ENCODE measurements around the gene SLC2A4.

The SLC2A4 gene

DNA sequence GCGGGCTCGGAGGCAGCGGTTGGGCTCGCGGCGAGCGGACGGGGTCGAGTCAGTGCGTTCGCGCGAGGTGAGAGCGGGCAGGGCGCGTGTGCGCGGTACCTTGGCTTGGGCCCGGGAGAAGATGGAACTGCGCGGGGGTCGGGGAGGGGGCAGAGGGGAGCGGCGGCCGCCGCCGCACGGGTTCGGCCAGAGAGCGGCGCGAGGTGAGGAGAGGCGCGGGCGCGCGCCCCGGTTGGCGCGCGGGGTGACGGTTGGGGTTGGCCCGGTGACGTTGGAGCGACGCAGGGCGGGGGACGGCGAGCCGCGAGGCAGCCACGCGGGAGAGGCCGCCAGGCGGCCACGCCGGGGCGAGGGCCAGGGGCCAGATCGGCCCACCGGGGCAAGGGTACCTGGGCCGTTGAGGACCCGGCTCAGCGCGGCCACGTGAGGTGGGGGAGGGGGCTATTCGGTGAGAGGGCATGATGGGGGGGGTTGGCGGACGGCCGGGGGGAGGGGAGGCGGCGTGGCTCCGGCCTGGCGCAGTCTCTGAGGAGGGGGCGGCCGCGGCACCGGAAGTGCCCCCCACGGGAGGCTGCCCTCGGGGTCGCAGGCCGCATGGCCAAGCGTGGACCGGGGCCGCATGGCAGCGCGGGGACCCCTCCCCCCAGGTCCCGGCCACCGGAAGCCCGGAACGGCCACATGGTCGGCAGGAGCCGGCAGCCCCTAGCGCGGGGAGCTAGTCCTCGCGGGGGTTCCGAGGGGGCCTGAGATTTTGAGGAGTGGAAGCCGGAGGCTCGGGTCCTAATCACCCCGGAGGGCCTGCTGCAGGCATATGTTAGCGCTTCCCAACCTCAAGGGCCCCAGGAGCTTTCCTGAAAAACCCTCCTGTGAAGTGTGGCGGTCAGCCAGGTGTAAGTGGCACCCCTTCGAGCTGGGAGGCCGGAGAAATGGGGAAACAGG, 26.4 kb downstream of the SLC2A4 start:
- DNase-seq, result peak; percentile 48

DNA sequence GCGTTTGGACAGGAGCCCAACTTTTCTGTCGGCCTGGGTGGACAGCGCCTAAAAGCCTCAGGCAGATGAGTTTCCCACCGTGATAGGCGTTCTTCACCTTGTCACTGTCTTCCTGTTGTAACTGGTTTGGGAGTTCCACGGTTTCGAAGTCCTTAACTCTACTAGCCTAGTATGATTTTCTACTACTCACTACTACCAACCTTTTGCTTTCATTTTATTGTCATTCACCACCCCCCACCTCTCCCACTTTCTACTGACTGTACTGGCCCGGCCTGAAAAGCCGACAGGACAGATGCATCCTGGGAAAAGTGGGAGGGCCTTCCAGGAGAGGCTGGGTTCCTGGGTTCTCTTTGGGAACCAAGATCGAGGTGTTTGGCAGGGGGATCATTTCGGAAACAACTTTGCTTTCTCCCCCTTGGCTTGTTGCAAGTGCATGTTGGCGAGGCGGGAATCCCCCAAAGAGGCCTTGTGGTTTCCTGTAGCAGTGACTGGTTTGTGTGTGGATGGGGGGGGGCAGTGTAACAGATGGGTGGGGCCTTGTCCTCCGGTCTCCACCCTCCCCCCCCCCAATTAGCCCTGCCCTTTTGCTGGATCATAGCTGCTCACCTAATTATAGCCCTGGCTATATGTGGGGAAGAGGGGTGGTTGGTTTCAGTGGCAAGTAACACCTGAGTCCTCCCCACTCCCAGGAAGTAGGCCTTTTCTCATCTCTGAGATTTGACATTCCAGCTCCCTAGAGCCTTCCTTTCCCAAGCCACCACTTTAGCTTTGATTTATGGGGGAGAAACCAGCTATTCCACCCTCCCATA, 27.3 kb downstream of the SLC2A4 start:
- peak; percentile 84 for DNase-seq

DNA sequence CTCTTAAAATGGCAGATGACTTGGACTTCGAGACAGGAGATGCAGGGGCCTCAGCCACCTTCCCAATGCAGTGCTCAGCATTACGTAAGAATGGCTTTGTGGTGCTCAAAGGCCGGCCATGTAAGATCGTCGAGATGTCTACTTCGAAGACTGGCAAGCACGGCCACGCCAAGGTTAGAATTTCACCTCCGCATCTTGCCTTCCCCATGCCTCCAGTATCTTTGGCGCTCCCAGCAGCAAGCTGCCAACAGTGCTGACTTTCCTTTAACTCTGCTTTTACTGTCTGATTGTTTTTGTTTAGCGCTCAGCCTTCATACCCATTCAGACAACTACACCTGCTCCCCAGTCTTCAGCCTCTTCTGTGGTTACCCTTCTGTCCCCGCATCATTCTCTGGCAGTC, 28.1 kb downstream of the SLC2A4 start:
- no peak for DNase-seq

DNA sequence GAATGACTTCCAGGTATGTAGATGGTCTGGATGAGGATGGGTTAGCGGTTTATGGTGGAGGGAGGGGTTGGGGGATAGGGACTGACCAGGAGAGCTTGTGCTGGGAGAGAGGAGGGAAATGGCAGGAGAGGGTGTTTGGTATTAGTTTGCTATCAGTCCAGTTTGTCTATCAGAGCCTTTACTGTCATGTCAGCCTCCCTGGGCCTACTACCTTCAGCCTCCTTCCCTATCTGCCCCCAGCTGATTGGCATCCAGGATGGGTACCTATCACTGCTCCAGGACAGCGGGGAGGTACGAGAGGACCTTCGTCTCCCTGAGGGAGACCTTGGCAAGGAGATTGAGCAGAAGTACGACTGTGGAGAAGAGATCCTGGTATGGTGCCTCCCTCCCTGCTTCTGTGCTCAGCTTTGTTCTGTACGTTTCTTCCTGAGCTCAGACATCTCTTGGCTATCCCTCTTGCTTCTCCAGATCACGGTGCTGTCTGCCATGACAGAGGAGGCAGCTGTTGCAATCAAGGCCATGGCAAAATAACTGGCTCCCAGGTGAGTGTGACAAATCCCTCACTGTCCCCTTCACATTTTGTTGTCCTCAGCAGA, 29.7 kb downstream of the SLC2A4 start:
- no peak for DNase-seq

DNA sequence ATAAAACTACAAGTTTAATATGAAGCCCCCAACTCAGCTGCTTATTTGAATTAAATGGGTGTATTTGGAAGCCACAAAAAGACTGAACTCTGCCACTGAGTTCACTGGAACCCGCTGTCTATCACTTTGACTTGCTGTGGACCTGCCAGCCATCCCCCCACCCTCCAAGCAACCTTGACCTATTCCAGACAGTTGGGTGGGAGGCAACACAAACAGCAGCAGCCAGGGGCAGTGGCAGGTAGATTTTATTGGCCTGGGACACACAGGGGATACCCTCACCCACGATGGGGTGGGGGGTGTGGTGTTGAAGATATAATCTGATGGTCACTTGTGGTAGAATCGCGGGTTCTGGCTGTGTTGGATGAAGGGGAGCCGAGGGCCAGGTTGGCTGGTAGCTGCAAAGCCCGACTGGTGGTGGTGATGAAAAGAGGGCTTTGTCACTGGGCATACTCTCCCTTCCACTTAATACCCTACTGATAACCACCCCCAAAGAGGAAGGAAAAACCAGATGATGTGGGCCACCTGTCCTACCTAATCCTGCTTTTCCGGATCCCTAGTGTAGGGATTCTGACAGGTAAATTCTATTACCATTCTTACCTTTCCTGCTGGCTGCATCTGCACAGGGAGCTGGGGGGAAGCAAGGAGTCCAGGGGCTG, 31.0 kb downstream of the SLC2A4 start:
- no peak for DNase-seq

DNA sequence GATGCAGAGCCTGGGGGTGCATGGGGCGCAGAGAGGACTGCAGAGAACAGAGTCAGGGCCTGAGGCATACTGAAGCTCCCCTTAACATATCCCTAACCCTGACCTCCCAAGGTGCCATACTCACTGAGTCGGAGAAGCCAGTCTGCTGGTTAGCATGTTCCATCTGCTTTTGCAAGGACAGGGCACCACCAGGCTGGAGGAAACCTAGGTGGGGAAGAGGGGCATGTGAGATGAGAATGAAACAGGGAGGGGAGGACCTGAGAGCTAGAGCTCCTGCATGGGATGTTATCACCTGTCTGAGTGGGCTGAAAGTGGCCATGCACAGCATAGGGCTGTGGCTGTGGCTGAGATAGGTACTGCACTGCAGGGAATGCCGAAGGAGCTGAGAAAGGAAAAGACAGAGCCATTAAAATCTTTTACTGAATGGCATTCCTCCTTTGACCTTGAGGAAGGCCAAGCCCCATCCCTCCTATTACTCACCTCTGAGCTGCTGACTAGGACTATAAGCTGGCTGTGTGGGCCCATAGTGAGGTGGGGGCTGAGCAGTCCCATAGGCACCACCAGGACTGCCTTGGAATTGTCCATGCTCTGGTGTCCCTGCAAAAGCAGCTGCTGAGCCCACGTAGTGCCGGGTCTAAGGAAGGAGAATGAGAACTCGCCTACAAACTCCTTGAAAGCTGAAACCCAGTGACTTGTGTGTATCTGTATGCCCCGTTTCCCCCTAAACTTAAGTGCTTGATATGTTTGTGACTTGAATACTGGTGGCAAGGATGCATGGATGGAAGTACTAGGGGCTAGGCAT, 31.8 kb downstream of the SLC2A4 start:
- no peak for DNase-seq

DNA sequence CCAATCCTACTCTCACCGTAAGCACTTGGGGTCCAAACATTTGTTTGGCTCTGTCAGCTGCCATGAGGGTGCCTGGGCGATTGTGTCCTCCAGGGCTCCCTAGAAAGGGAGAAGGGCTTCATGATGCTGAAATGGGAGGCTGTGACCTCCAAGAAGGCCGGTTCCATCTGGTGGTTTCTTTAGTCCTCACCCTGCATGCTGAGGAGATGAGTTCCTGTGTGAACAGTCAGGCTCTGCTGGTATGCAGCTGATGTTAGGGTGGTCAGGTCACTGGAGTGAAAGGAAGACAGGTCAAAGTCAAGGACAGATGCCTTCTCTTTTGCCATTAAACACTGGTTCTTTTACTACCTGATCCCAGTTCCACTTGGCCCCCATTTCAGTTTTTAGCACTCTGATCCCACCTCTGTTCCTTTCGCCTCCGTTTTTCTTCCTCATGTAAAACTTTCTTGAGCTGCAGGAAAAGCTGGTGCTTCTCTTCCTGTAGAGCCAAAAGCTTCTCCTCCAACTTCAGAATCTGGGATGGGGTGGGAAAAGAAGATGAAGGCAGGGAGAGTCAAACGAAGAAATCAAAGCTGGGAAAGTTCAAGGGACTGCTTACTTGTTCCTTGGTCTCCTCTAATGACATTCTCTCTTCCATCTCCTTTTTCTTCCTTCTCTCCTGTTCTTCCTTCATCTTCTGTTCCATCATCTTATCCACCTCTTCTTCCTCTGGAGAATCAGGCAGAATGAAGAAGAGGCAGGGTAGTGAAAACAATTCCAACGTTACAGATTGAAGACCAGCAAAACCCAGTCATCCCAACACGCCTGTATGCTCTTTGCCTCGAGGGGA, 32.6 kb downstream of the SLC2A4 start:
- DNase-seq, result no peak

DNA sequence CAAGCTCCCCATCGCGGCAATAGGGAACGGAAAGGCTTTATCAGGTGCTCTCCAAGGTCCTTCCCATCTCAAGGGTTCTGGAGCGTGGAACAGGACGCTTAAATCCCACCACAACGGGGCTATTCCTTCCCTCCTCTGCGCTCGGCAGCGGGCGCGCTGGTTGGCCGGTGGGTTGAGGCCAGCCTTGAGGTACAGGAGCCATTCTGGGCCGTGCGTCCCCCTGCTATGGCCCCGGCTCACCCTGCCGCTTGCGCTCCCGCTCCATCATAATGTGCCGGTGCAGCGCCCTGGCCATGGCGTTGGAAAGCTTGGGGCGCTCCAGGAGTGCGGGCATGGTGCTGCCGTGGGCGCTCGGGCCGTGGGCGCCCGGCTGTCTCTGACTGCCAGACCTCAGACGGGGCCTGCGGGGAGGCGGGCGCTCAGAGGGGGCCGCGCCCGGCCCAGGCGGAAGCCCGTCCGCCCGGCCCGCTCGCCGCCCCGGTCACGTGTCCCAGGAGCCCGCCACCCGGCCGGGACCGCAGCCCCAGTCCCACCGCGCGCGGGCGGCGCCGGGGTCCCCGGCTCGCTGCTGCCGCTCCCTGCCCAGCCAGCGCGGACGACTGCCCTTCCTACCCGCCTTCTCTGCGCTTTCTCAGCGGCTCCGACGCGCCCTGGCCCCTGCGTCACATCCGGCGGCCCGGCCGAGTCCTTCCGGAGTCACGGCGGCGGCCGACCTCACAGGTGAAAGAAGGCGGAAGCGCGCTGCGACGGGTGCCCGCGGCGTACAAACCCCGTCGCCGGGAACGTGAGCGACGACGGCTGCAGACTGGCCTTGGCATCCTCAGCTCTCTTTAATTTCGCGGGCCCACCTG, 33.4 kb downstream of the SLC2A4 start, which contains the start of gene GPS2:
GPS2 (minus strand) TSS at position 642 of the 851 bp plus-strand sequence; CDS start at position 334, 308 bp downstream.
- peak; percentile 93 for DNase-seq

DNA sequence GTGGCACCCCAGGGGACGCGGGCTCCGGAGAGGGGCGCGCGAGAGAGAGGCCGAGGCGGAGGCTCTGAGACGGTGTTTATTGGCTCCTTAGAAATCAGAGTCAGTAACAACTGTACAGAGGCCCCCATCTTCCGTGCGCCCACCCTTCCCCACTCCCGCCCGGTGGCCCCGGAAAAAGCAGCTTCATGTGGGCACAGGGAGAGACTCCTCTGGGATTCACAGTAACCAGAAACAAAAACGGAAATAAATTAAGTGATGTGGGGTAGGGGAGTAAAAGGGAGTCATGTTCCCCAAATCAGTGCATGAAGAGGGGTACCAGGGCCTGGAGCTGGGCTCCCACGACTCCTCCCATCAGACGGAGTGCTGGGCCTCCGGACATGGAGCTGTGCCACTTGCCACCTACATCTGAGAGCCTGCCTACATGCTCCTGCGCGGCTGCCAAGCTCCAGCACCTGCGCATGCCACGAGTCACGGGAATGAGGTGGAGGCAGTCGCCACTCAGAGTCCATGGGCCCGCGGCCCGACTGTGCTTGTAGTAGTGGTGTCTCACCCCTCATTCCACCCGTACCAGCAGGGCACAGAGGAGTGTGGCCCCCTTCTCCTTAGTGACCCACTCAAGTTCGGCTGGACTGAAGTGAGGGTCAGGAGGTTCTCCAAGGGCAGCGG, 34.2 kb downstream of the SLC2A4 start:
- no peak for DNase-seq

DNA sequence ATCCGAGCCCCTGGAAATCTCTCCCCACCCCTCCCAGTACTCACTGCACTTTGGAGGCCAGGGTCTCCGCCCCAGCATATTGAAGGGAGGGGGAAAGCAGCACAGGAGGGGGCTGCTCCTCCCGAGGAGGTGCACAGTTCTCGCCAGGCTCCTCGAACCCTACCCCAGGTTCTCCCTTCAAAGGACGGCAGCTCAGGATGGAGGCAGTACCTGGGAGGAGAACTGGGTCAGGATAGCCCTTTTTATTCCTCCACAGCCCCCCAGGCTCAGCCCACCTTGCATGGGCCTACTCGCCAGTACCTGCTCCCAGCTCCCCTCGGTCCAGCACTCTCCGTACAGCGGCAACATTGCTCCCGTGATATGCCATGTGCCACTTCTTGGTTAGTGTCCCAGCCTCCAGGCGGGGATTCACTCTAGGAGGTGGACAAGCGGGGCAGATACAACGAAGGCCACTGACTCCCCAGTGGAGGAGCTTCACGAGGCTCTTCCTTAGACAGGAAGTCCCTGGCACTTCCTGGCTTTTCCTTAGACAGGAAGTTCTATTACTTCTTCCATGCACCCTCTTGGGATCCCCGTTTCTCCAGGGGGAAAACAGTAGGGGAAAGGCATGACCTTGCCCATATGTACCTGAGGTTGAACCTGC, 35.8 kb downstream of the SLC2A4 start:
- no peak for DNase-seq

DNA sequence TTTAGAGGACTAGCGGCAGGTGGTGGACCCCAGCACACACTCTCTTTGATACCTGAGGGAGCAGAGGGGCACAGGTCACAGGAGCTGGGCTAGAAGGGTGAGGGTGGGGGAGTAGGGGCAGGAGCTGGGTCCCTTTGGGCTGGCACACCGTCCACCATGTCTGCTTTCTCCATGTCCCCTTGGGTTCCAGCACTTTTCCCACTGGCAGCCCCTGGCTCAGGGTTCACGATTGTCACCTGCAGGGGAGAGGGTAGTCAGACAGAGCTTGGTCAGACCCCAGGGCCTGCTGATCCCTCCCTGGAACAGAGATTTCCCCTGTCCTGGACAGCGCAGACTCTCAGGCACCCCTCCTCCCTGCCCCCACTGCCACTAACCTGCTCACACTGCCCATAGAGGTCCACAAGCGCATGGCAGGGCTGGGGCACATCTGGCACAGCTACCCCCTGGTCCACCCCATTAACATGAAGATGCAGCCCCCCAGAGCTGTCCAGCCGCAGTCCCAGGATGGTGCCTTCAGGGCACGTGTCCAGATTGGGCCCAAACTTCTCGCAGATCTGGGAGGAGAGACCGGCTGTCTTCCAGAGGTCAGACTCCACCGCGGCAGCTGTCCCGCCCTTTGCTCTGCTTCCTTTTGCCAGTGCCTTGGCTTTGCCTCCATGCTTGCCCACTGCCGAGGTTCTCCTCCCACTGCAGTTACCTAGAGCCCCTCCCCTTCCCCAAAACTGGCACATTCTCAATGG, 36.8 kb downstream of the SLC2A4 start:
- DNase-seq, result no peak

DNA sequence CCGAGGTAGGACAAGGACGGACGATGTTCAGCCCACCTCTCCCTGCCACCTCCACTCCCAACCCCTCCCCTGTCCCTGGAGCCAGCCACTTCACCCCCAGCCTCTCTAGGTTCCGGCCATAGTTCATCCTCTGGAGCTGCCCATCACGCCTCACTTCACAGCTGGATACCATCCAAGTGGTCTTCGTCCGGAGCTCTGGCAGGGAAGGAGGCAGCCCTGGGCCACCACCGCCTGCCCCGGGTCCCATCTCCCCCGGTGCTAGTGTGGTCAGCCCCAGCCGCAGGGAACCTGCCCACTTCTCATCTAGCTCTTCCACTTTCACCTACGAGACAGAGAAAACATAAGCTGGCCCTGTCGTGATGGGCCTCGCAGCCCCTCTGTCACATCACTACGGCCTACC, 39.9 kb downstream of the SLC2A4 start:
- DNase-seq, result no peak

DNA sequence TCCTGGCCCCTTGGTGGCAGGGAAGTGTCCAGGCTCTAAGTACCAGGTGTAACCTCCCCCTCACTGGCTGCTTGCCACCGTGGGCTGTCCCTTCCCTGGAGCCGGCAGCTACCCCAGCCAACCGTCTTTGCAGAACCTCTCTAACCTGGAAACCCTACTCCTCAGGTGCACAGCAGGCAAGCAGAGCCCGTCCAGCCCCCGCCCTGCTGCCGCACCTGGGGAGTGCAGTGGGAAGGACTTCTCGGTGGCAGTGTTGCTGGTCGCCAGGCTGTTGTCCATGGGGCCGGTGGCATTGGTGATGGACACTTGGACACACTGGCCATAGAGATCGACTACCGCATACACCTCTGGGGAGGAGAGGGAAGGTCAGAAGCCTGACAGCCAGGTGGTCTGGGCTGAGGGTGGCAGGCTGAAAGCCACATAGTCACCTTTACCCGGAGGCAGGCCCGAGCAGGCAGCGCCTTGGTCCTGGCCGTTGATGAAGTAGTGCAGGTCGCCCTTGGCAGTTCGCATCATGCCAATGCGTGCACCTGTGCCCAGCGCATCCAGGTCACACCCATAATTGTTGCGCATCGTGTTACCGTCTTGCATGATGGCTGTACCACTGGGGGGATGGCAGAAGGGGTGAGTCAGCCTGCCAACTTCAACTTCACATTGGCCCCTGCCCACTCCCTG, 41.1 kb downstream of the SLC2A4 start:
- DNase-seq, result no peak

DNA sequence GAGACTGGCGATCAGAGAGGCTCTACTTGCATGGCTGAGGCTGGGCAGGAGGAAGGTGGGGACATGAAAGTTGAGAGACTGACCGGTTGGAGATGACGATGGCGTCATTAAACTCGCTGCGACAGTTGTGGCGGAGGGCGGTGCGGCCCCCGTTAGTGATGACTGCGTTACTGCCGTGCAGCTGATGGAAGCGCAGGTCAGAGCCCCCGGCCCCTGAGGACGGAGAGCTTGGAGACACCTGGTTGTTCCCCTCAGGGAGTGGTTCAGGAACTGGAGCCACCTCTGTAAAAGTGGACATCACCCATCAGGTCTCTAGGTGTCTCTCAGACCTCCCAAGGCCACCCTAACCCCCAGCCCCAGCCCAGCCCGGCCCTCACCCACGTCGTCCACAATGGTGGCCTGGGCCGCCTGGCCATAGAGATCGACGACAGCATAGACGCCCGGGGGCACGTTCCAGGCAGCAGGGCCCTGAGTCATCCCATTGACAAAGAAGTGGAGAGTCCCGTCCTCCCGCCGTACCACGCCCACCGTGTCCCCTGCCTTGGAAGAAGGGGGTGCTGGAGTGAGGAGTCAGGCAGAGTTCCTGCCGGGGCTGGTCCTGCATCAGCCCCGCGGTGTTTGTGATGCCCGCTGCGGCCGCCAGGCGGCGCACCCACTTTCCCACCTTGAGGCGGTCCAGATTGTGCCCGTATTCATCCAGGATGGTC, 42.4 kb downstream of the SLC2A4 start:
- DNase-seq, result peak; percentile 55

DNA sequence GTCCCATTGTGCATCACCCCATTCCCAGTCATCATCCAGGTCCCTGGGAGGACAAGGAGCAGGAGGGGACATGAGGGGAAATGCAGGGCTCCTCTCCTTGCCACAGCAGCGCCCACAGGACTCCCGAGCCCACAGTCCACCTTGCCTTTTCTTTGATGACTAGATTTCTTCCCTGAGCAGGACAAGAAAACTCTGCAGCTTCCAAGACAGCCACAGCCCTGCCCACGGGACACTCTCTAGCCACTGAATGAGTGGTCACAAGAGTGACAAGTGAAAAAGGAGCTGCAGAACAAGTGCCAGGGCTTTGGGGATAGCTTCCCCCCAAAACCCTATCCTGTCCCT, 42.9 kb downstream of the SLC2A4 start:
- DNase-seq, result no peak

DNA sequence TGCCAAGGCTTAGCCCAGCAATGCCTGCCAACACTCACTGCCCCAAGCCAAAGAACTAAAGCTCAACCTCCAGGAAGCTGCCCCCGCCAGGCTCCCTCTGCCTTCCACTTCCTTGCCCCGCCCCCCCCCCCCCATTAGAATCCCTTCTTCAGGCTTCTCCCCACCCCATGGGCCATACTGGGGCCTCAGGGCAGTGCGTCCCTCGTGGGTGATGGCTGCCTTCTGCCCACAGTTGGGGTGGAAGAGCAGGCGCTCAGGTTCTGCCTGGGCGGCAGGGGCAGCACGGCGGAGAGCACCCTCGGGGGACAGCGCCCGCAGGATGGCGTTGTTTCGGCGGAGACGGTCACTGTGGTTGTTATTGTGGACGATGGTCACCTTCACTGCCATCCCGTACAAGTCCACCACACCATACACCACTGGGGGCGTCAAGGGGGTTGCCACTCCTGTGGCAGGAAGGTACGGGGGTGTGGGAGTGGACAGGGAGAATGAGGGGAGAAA, 43.6 kb downstream of the SLC2A4 start:
- no peak for DNase-seq

DNA sequence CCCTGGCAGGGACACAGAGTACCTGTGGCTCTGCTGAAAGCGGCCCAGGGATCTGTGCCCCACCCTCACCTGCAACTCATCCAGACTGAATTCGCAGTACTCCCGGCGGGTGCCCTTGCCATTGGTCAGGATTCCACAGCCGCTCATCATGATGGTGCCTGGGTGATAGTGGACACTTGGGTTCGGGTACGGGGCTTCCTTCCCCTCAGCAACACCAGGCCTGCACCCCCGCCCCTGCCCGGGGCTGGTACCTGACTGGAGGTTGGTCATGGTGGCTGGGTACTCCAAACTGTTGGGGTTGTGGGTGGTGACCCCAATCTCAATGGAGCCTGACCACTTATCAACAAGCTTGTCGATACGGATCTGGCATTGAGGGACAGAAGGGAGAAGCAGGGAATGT, 44.7 kb downstream of the SLC2A4 start:
- no peak for DNase-seq

Data from effector CD4-positive, alpha-beta T cell (primary cell).